ENCODE data around the gene TMC5.
"Not testable (repeated sequence)": the region's sequence is repeated elsewhere in the genome, so short reads cannot be mapped to it uniquely, and the experiment has no call there.

The TMC5 gene

GRCh38 chr16:19512297-19512696 is 94.6 kb downstream of the TMC5 start:
- DNase-seq, result no peak

- DNase-seq, result no peak
These were observed 95.8 kb downstream of the TMC5 start for GRCh38 chr16:19513377-19514053.

GRCh38 chr16:19515757-19516156 is 98.1 kb downstream of the TMC5 start:
- DNase-seq, result no peak

- DNase-seq, result no peak
These were observed 99.9 kb downstream of the TMC5 start for GRCh38 chr16:19517424-19518089.

GRCh38 chr16:19518388-19518787 is 100.7 kb downstream of the TMC5 start:
- DNase-seq, result no peak

- no peak for DNase-seq
These were observed 103.2 kb downstream of the TMC5 start for GRCh38 chr16:19520861-19521331.

GRCh38 chr16:19521471-19522396 is 104.1 kb downstream of the TMC5 start, which contains the start of gene GDE1:
Gene GDE1, minus strand, starts transcription at chr16:19522098. Its CDS starts 134 bp downstream, at chr16:19521964.
- peak; percentile 66 for DNase-seq

GRCh38 chr16:19522397-19522732 is 104.7 kb downstream of the TMC5 start:
- DNase-seq, result no peak

GRCh38 chr16:19522760-19523159 is 105.1 kb downstream of the TMC5 start:
- DNase-seq, result no peak

- no peak for DNase-seq
These were observed 105.5 kb downstream of the TMC5 start for GRCh38 chr16:19523184-19523558.

- peak; percentile 72 for DNase-seq
These were observed 106.1 kb downstream of the TMC5 start, which contains the start of gene CCP110 for GRCh38 chr16:19523559-19524355. Gene CCP110, plus strand, starts transcription at chr16:19523942. Its CDS starts 3,940 bp downstream, at chr16:19527882.

- DNase-seq, result no peak
These were observed 106.6 kb downstream of the TMC5 start for GRCh38 chr16:19524356-19524615.

GRCh38 chr16:19524616-19525384 is 107.1 kb downstream of the TMC5 start:
- no peak for DNase-seq

GRCh38 chr16:19525385-19525723 is 107.7 kb downstream of the TMC5 start:
- no peak for DNase-seq

- DNase-seq, result no peak
These were observed 109.5 kb downstream of the TMC5 start for GRCh38 chr16:19527161-19527560.

GRCh38 chr16:19528666-19529065 is 111.0 kb downstream of the TMC5 start:
- no peak for DNase-seq

- DNase-seq, result no peak
These were observed 114.9 kb downstream of the TMC5 start for GRCh38 chr16:19532601-19533000.

- DNase-seq, result no peak
These were observed 122.7 kb downstream of the TMC5 start for GRCh38 chr16:19540241-19540970.

- DNase-seq, result no peak
These were observed 124.6 kb downstream of the TMC5 start for GRCh38 chr16:19542138-19542821.

GRCh38 chr16:19543278-19543996 is 125.8 kb downstream of the TMC5 start:
- DNase-seq, result not testable (repeated sequence)

Measured in GOT3 (cell line).